ENCODE results near the gene RPA3.

Gene RPA3

GRCh38 chr7:7757576-7757975, 39.2 kb upstream of the RPA3 start:
- H3K4me3 ChIP-seq (replicated peaks; ENCODE audit: low read depth, low read length) = no peak overlapping the region
- DNase-seq (ENCODE audit: extremely low read depth, low read depth) = no peak
- TF ChIP-seq CTCF (IDR thresholded peaks at IDR 0.05; ENCODE audit: low read depth, low read length, missing control alignments) = no peak

- DNase-seq (ENCODE audit: extremely low read depth, low read depth) = no peak
- no peak for TF ChIP-seq CTCF (IDR thresholded peaks at IDR 0.05; ENCODE audit: low read depth, low read length, missing control alignments)
- no peak overlapping the region for H3K4me3 ChIP-seq (replicated peaks; ENCODE audit: low read depth, low read length)
Measured at GRCh38 chr7:7756577-7756976, 38.2 kb upstream of the RPA3 start.

GRCh38 chr7:7751243-7752092, 33.1 kb upstream of the RPA3 start:
- DNase-seq (ENCODE audit: extremely low read depth, low read depth) = no peak
- no peak for TF ChIP-seq CTCF (IDR thresholded peaks at IDR 0.05; ENCODE audit: low read depth, low read length, missing control alignments)
- H3K4me3 ChIP-seq (replicated peaks; ENCODE audit: low read depth, low read length) = no peak overlapping the region

GRCh38 chr7:7750571-7751242, 32.3 kb upstream of the RPA3 start:
- DNase-seq (ENCODE audit: extremely low read depth, low read depth) = no peak
- H3K4me3 ChIP-seq (replicated peaks; ENCODE audit: low read depth, low read length) = no peak overlapping the region
- TF ChIP-seq CTCF (IDR thresholded peaks at IDR 0.05; ENCODE audit: low read depth, low read length, missing control alignments) = no peak

GRCh38 chr7:7746458-7746857, 28.1 kb upstream of the RPA3 start:
- no peak for DNase-seq (ENCODE audit: extremely low read depth, low read depth)
- no peak for TF ChIP-seq CTCF (IDR thresholded peaks at IDR 0.05; ENCODE audit: low read depth, low read length, missing control alignments)
- H3K4me3 ChIP-seq (replicated peaks; ENCODE audit: low read depth, low read length) = no peak overlapping the region

GRCh38 chr7:7745966-7746365, 27.6 kb upstream of the RPA3 start:
- no peak overlapping the region for H3K4me3 ChIP-seq (replicated peaks; ENCODE audit: low read depth, low read length)
- no peak for DNase-seq (ENCODE audit: extremely low read depth, low read depth)

More at GRCh38 chr7:7745966-7746365, 27.6 kb upstream of the RPA3 start:
- no peak for TF ChIP-seq CTCF (IDR thresholded peaks at IDR 0.05; ENCODE audit: low read depth, low read length, missing control alignments)

Data from HFF-Myc (cell line).